Smooth muscle cell (in vitro differentiated cells): ENCODE results near the gene NXN. TPM values are rescaled to one million over a fixed set of nuclear protein-coding genes. Genes with fewer than 3 reads are reported as not detected.
A peak's percentile ranks its signal among the peaks of the same experiment; 100 is the strongest.
"Not testable (repeated sequence)": the region's sequence is repeated elsewhere in the genome, so short reads cannot be mapped to it uniquely, and the experiment has no call there.

Experiments
- DNase-seq: peaks from one replicate; lab custom pipeline; 2025; ENCODE audit not compliant: unreplicated experiment; lab: John Stamatoyannopoulos, UW
- H2AFZ ChIP-seq: fragments of 200-600 bp; sonication (generic); 2 replicates; pipeline ENCODE4 v1.6.0; 2016; ENCODE audit warnings: antibody characterized with exemption, low read depth, mild to moderate bottlenecking
- H3F3A ChIP-seq: fragments of 200-600 bp; sonication (generic); 2 replicates; pipeline ENCODE4 v1.6.0; 2017; ENCODE audit warnings: antibody characterized with exemption, low read depth
- H3K27ac ChIP-seq: fragments of 200-600 bp; sonication (generic); 2 replicates; pipeline ENCODE4 v1.5.1; 2016; ENCODE audit warnings: low read depth, mild to moderate bottlenecking
- H3K27me3 ChIP-seq: fragments of 200-600 bp; sonication (generic); 2 replicates; pipeline ENCODE4 v1.6.1; 2016; ENCODE audit warnings: low read depth, mild to moderate bottlenecking
- H3K36me3 ChIP-seq: fragments of 200-600 bp; sonication (generic); 2 replicates; pipeline ENCODE4 v1.5.1; 2016; ENCODE audit warnings: low read depth
- H3K4me1 ChIP-seq: fragments of 200-600 bp; sonication (generic); 2 replicates; pipeline ENCODE4 v1.5.1; 2016; ENCODE audit warnings: low read depth
- H3K4me2 ChIP-seq: fragments of 200-600 bp; sonication (generic); 2 replicates; pipeline ENCODE4 v1.6.0; 2016; ENCODE audit warnings: mild to moderate bottlenecking
- H3K4me3 ChIP-seq: fragments of 200-600 bp; sonication (generic); 2 replicates; pipeline ENCODE4 v1.5.1; 2016; ENCODE audit warnings: mild to moderate bottlenecking
- H3K79me2 ChIP-seq: fragments of 200-600 bp; sonication (generic); 2 replicates; pipeline ENCODE4 v1.6.0; 2016; ENCODE audit warnings: low read depth, mild to moderate bottlenecking
- H3K9ac ChIP-seq: fragments of 200-600 bp; sonication (generic); 2 replicates; pipeline ENCODE4 v1.6.0; 2016; ENCODE audit warnings: low read depth
- H3K9me3 ChIP-seq: fragments of 200-600 bp; sonication (generic); replicated peaks from 2 replicates; pipeline ENCODE4 v1.5.1; 2016; ENCODE audit warnings: low read depth
- H4K20me1 ChIP-seq: fragments of 200-600 bp; sonication (generic); 2 replicates; pipeline ENCODE4 v1.6.0; 2016; ENCODE audit warnings: low read depth
- CTCF ChIP-seq: fragments of 200-600 bp; sonication (generic); IDR thresholded peaks from 2 replicates; pipeline ENCODE4 v1.5.1; 2017; ENCODE audit warnings: borderline replicate concordance, mild to moderate bottlenecking, antibody characterized with exemption; ENCODE audit not compliant: insufficient read depth, poor library complexity, severe bottlenecking
- WGBS: methylation state at CpG from one replicate; pipeline ENCODE4 v1.1.7; 2016; ENCODE audit warnings: low lambda C conversion rate; 5-methylcytosine and 5-hydroxymethylcytosine counted together
- polyA plus RNA-seq: library from polyadenylated mRNA; unstranded; fragments of >200 nt; fragmentation: Nextera tagmentation; extraction: Ambion mirVana; gene quantifications from 2 replicates; pipeline ENCODE4 v1.2.1, GENCODE V29; 2016
- total RNA-seq: library from RNA; depleted of rRNA; stranded (reverse); fragments of >200 nt; gene quantifications from 2 replicates; pipeline ENCODE4 v1.2.3, GENCODE V29; 2014

Gene NXN
- total and polyA plus RNA-seq, 2 experiments from 2014 or later: 58.3 to 78.6 TPM

- Histone ChIP-seq H3K27ac (peak overlapping the region; percentile 9), H3K79me2 (peaks cover 17% of the 10 kb centered on the region), H2AFZ (no peak overlapping the region)
Observed at GRCh38 chr17:788551-788950, 191.0 kb downstream of the NXN start.

GRCh38 chr17:787641-788221, 191.8 kb downstream of the NXN start:
- H3K79me2 ChIP-seq: peaks cover 24% of the 10 kb centered on the region
- WGBS: 98% methylated on average over 12 of the region's 12 CpGs
- DNase-seq: no peak

More at GRCh38 chr17:788551-788950, 191.0 kb downstream of the NXN start:
- 91% methylated on average over 4 of the region's 4 CpGs for WGBS
- H3K9ac ChIP-seq: no peak overlapping the region
- no peaks in the 10 kb centered on the region for H3K27me3 ChIP-seq
- H3F3A ChIP-seq: peaks cover 6% of the 10 kb centered on the region
- no peak overlapping the region for H3K4me2 ChIP-seq
- no peaks in the 10 kb centered on the region for H3K9me3 ChIP-seq
- H3K4me3 ChIP-seq: no peak overlapping the region
- no peak for DNase-seq
- H4K20me1 ChIP-seq: peaks cover 8% of the 10 kb centered on the region
- H3K4me1 ChIP-seq: peaks cover 4% of the 10 kb centered on the region
- H3K36me3 ChIP-seq: no peaks in the 10 kb centered on the region
- no peak for TF ChIP-seq CTCF

GRCh38 chr17:785901-786300, 193.7 kb downstream of the NXN start:
- not testable (repeated sequence) for H2AFZ ChIP-seq, H3F3A ChIP-seq, H3K9me3 ChIP-seq, H3K9ac ChIP-seq, H3K36me3 ChIP-seq, H3K27me3 ChIP-seq, H4K20me1 ChIP-seq, H3K4me3 ChIP-seq, DNase-seq, H3K27ac ChIP-seq, H3K4me2 ChIP-seq
- WGBS: 84% methylated on average over 7 of the region's 7 CpGs
- Histone ChIP-seq H3K4me1 (peaks cover 18% of the 10 kb centered on the region), H3K79me2 (peaks cover 41% of the 10 kb centered on the region)

More at GRCh38 chr17:787641-788221, 191.8 kb downstream of the NXN start:
- TF ChIP-seq CTCF: no peak
- Histone ChIP-seq H4K20me1 (peaks cover 8% of the 10 kb centered on the region), H3K27me3 (no peaks in the 10 kb centered on the region), H3K9me3 (no peaks in the 10 kb centered on the region), H3F3A (peaks cover 6% of the 10 kb centered on the region), H3K27ac (no peak overlapping the region), H3K9ac (no peak overlapping the region), H3K36me3 (no peaks in the 10 kb centered on the region), H3K4me1 (peaks cover 12% of the 10 kb centered on the region), H3K4me2 (no peak overlapping the region), H2AFZ (no peak overlapping the region), H3K4me3 (no peak overlapping the region)

DNA sequence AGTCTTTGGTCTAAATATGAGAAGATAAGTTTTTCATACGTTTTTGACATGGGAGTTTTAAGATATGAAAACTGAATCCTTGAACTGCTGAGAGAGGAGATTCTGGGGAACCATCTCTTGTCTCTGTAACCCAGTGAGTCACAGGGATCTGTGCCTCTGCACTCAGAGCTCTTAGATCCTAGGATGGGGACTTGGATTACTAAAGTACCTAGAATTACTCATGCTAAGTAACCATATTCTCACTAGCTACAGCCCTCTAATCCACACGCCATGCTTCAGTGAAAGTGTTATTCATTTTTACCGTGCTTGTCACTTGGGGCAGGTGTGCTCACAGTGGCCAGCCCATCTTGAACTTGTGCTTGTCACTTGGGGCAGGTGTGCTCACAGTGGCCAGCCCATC, 195.4 kb downstream of the NXN start:
- Histone ChIP-seq H3F3A (no peaks in the 10 kb centered on the region), H3K4me2 (no peak overlapping the region), H3K27ac (no peak overlapping the region), H3K27me3 (no peaks in the 10 kb centered on the region), H3K79me2 (peaks cover 52% of the 10 kb centered on the region), H3K36me3 (no peaks in the 10 kb centered on the region), H3K9me3 (no peaks in the 10 kb centered on the region), H2AFZ (no peak overlapping the region), H3K9ac (no peak overlapping the region), H4K20me1 (no peaks in the 10 kb centered on the region), H3K4me1 (peaks cover 18% of the 10 kb centered on the region), H3K4me3 (no peak overlapping the region)
- no peak for TF ChIP-seq CTCF
- 81% methylated on average over 3 of the region's 3 CpGs for WGBS
- DNase-seq: no peak
